Ramos (cell line): ENCODE results near the gene NEUROD1.

Experiments
- in situ Hi-C: fragments of 300-500 bp; cut with MboI; formaldehyde crosslinking; loops from one replicate; pipeline ENCODE4 v1.14.3; 2022; ENCODE audit warnings: low sequenced_read_pairs; ENCODE audit not compliant: unreplicated experiment

NEUROD1 gene

DNA sequence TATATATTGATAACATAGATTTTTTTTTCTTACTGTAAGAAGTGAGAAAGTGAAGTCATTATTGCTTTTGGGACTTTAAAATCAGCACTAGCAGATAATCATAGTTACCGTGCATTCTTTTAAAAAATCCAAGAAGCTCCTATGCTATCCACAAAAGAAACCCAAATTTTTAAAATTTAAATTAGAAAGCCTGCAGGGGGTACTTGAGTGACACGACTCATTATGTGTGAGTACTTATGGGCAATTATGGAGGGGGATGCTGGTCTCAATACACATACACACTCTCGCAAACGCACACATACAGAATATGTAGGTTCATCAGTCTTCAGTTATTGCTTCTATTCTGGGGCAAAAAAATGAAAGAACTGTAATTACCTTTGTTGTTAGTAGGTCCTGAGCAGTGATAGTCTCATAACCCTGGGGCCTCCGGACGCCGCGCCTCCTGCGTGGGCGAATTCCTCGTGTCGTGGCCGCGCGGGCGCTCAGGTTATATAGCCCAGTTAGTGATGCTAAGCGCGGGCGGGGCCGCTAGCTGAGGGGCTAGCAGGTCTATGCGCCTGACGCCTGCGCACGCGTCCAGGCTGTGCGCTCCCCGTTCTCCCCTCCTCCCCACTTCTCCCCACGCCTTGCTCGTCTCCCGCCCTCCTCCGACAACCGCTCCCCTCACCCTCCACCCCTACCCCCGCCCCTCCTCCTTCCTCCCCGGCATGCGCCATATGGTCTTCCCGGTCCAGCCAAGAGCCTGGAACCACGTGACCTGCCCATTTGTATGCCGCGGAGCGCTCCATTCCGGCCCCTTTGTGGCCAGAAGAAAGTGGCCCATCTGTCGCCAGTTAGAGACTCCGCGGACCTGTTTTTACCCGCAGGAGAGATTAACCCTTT is at the start of gene NEUROD1:
Gene NEUROD1 (minus strand): TSS at position 463 of the 882 bp plus-strand sequence. CDS start 1,657 bp downstream, outside the sequence.
- in situ Hi-C loops = no loop called here

DNA sequence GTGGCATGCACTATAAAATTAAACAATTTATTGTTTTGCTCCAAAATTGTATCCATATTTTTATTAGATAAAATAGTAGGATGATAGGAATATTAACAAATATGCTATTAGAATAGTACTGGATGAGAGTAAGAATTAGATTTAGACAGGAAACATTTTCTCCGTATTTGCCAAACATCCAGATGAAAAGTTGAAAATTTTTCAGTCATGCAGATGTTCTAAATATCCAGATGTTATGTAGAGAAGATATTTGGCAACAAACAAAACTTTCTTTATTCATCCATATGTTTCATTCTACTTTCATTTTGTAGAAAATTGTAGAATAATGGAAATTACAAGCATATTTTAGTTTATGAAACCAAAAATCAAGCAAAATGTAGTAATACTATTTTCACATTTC is 45.2 kb upstream of the NEUROD1 start:
- in situ Hi-C loops = no loop called here

- in situ Hi-C loops = loop anchor here (25.0 kb wide), 1 partner anchor 437 kb away; no protein-coding TSS in a partner anchor
Measured at GRCh38 chr2:181724662-181725061, 44.3 kb upstream of the NEUROD1 start.

DNA sequence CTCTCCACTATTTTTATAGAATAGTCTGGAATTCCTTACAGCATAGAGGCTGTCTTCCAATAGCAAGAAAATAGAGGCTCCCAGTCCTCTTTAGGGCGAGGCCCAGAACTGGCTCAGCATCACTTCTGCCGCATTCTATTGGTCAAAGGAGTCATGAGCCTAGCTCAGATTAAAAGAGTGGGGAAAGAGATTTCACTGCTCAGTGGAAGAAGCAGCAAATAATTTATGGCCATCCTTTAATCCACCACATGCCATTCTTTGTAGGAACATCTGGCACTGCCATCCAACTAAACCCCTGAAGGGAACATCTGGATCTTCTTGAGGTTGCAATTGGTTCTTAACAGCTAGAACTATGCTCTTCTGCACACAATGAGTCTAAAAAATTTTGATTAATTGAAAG is 43.4 kb upstream of the NEUROD1 start:
- in situ Hi-C loops = loop anchor here (25.0 kb wide), 1 partner anchor 436 kb away; no protein-coding TSS in a partner anchor

DNA sequence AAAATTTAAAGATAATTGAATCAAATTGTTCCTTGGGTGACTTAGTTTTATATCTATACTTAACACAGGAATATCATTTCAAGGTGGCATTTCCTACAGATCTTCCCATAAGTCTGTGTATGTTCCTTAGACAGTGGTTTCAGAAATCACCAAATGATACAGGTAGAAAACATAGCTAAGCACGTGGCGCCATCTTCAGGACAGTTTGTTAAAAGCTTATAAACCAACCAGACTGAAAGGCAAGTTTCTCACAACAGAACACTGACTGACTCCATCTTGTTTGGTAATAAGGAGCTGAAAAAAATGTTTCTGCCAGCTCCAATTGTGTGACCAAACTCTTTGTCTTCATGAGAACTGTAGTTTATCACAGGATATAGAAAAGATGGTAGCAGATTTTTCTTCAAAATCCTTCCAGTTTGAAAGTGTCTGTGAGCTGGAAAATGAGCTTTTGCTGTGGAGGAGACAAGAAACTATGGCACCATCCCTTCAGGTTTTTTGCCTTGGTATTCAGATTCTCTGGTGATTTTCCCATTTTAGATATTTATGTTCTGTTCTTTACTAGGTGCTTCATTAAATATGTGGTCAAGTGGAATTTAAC is 34.8 kb upstream of the NEUROD1 start:
- in situ Hi-C loops = loop anchor here (10.0 to 25.0 kb wide), 2 partner anchors 428 to 640 kb away; no protein-coding TSS in a partner anchor

- in situ Hi-C loops = loop anchor here (10.0 to 25.0 kb wide), 2 partner anchors 424 to 636 kb away; no protein-coding TSS in a partner anchor
Measured at GRCh38 chr2:181711051-181711450, 30.7 kb upstream of the NEUROD1 start.

- in situ Hi-C loops = loop anchor here (25.0 kb wide), 1 partner anchor 415 kb away; no protein-coding TSS in a partner anchor
Measured at GRCh38 chr2:181702519-181702918, 22.2 kb upstream of the NEUROD1 start.

DNA sequence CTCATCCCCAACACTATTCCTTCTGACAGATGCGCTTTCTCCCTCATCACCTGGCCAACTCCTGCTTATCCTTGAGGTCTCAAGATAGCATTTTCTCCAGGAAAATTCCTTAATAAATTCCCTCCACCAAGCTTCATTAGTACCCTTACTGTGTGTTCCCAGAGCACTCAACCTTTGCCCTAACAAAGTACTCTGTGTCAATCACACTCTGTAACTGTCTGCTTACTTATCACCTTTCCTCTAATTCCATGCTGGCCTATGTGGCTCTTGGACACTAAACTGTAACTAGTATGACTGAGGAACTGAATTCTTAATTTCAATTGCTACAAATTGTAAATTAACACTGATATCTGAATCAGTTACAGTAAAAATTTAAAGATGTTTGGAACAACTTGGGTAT is 17.9 kb upstream of the NEUROD1 start:
- in situ Hi-C loops = no loop called here

DNA sequence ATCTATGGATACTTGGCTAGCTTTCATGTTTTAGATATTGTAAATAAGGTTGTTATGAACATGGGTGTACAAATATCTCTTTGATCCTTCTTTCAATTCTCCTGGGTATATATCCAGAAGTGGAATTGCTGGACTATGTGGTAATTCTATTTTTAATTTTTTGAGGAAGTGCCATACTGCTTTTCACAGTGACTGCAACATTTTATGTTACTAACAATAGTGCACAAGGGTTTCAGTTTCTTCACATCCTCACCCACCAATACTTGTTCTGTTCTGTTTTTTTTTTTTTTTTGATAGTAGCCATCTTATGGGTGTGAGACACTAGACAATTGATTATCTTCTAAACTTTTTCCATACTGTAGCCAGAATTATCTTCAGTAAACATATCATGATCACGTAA is 17.3 kb upstream of the NEUROD1 start:
- in situ Hi-C loops = no loop called here

GRCh38 chr2:181697126-181697525 is 16.8 kb upstream of the NEUROD1 start:
- in situ Hi-C loops = no loop called here

- in situ Hi-C loops = no loop called here
Measured at GRCh38 chr2:181694271-181694670, 14.0 kb upstream of the NEUROD1 start.

- in situ Hi-C loops = no loop called here
Measured at GRCh38 chr2:181690860-181691259, 10.5 kb upstream of the NEUROD1 start.

GRCh38 chr2:181686576-181687185 is 6.4 kb upstream of the NEUROD1 start:
- in situ Hi-C loops = no loop called here

- in situ Hi-C loops = no loop called here
Measured at GRCh38 chr2:181685150-181685688, 4.9 kb upstream of the NEUROD1 start.

DNA sequence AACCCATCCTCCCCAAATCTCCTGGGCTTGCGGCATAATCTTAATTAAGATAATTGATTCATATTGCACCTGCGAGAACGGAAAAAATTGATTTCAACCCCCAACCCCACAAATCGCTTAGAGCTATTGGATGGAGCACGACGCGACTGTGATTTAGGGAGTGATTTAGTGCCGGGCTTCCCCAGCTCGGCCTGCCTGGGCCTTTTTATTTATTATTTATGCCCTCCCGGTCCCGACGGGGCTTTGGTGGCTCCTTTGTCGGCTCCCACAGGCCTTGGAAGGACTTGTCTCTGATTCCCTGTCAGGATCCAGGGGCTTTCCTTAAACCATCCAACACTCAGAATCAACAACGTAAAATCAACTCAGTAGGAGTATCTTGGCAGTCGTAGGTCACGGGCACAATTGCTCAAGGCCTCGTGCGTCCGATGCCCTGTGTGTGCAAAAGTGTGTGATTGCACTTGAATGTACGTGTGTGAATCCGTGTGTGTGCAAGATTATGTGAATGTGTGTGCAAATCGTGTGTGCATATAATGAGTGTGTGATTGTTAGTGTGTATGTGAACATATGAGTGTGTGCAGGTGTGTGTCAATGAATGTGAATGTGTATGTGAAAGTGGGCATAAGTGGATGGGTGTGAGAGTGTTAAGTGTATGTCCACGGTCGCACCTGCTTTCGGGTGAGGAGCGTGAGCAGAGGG is 4.3 kb upstream of the NEUROD1 start:
- in situ Hi-C loops = no loop called here

- in situ Hi-C loops = no loop called here
Measured at GRCh38 chr2:181683518-181684453, 3.5 kb upstream of the NEUROD1 start.

DNA sequence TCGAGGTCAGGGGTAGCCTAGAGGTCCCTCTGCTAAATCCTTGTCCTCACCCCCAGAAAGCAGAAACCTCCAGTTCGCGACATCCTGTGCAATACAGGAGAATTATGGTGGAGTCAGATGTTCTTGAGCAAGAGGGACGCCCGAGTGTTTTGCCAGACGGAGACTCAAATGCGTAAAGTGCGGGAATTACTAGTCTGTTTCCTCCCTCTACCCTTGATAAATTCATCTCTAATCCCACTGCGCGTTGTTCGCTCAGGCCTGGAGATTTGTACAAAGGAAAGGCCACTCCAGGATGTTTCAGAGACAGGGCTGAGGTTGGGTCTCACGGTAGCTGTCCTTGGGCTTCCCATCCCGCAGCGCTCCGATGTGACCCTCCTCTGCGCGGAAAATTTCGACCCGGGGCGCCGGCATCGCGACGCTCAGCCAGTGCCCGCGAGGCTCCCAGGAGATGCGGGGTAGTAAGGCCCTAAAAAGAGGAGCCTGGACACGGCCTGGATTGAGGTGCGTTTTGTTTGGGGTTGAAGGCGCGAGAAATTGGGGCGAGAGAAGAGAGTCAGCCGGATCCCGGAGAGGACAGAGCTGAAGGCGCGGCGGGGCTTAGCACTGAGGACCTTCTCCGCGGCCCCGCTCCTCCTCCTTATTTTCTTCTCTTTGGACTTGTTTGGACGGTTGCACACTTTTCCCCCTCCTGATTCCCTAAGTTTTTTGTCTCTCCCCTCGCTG is 2.6 kb upstream of the NEUROD1 start:
- in situ Hi-C loops = no loop called here

GRCh38 chr2:181682026-181682789 is 1.9 kb upstream of the NEUROD1 start:
- in situ Hi-C loops = no loop called here
